A673 (cell line): ENCODE measurements around the gene FETUB. TPM values are rescaled to one million over a fixed set of nuclear protein-coding genes. Genes with fewer than 3 reads are reported as not detected.

ENCODE experiments used
- BruUV-seq: library from RNA; stranded (reverse); fragments of 400-500 nt; replicated peaks from 2 replicates; lab custom pipeline; 2021; lab: Mats Ljungman, UMichigan
- CTCF ChIA-PET: fragments of 300-600 bp; sonication (Branson Sonifier 250); formaldehyde crosslinking; loops from one replicate; lab custom pipeline; 2022; ENCODE audit warnings: antibody characterized with exemption; lab: Charles Lee
- POLR2A ChIA-PET: fragments of 300-600 bp; sonication (Branson Sonifier 250); formaldehyde crosslinking; loops from one replicate; lab custom pipeline; 2022; ENCODE audit warnings: antibody characterized with exemption; ENCODE audit not compliant: low non-redundant PET; lab: Charles Lee
- DNase-seq: peaks from one replicate; pipeline ENCODE4 v3.0.0-alpha.2; 2015; ENCODE audit warnings: low spot score
- H3K27ac ChIP-seq: fragments of 200-600 bp; sonication (generic); 2 replicates; pipeline ENCODE4 v1.5.1; 2016; ENCODE audit warnings: mixed run types, low read depth, mild to moderate bottlenecking, mixed read lengths, antibody characterized with exemption, low read length; ENCODE audit not compliant: poor library complexity, severe bottlenecking
- H3K27me3 ChIP-seq: fragments of 200-600 bp; sonication (generic); replicated peaks from 2 replicates; pipeline ENCODE4 v1.6.1; 2017; ENCODE audit warnings: mixed run types, low read depth, mild to moderate bottlenecking, mixed read lengths, antibody characterized with exemption, low read length; ENCODE audit not compliant: insufficient read depth, poor library complexity
- H3K36me3 ChIP-seq: fragments of 200-600 bp; sonication (generic); 2 replicates; pipeline ENCODE4 v1.6.1; 2016; ENCODE audit warnings: mixed run types, mild to moderate bottlenecking, mixed read lengths, antibody characterized with exemption, low read length; ENCODE audit not compliant: insufficient read depth, poor library complexity, severe bottlenecking
- H3K4me1 ChIP-seq: fragments of 200-600 bp; sonication (generic); 2 replicates; pipeline ENCODE4 v1.6.1; 2017; ENCODE audit warnings: mixed run types, mild to moderate bottlenecking, mixed read lengths, antibody characterized with exemption, low read length; ENCODE audit not compliant: insufficient read depth, poor library complexity, severe bottlenecking
- H3K4me3 ChIP-seq: fragments of 200-600 bp; sonication (generic); 2 replicates; pipeline ENCODE4 v1.5.1; 2016; ENCODE audit warnings: low read depth, mixed run types, mild to moderate bottlenecking, mixed read lengths, low read length; ENCODE audit not compliant: poor library complexity, severe bottlenecking
- H3K9me3 ChIP-seq: fragments of 200-600 bp; sonication (generic); 2 replicates; pipeline ENCODE4 v1.6.1; 2016; ENCODE audit warnings: mixed run types, low read depth, mild to moderate bottlenecking, mixed read lengths, antibody characterized with exemption, low read length; ENCODE audit not compliant: poor library complexity, severe bottlenecking
- EZH2 ChIP-seq: fragments of 200-600 bp; sonication (generic); IDR thresholded peaks from 2 replicates; pipeline ENCODE4 v1.6.1; 2017; ENCODE audit warnings: borderline replicate concordance, low read depth, mild to moderate bottlenecking, mixed read lengths, antibody characterized with exemption, low read length; ENCODE audit not compliant: poor library complexity, severe bottlenecking
- intact Hi-C: fragments of 100-400 bp; cut with micrococcal nuclease; formaldehyde crosslinking; loops from one replicate; pipeline ENCODE4 v1.10.0; 2022; ENCODE audit not compliant: unreplicated experiment
- total RNA-seq: library from RNA; stranded (reverse); gene quantifications from 2 replicates; pipeline ENCODE4 v1.2.3, GENCODE V29; 2021
- TF ChIP-seq, protein P1 (sequence below): fragments of 300-800, 200-600 bp; sonication (generic); conservative IDR thresholded peaks from 2 replicates; pipeline ENCODE4 v1.5.1; 2017; ENCODE audit warnings: low read depth, mild to moderate bottlenecking, antibody characterized with exemption, low read length, moderate library complexity, mixed read lengths

Gene FETUB
- total RNA-seq, 1 experiment from 2014 or later, result not detected

DNA sequence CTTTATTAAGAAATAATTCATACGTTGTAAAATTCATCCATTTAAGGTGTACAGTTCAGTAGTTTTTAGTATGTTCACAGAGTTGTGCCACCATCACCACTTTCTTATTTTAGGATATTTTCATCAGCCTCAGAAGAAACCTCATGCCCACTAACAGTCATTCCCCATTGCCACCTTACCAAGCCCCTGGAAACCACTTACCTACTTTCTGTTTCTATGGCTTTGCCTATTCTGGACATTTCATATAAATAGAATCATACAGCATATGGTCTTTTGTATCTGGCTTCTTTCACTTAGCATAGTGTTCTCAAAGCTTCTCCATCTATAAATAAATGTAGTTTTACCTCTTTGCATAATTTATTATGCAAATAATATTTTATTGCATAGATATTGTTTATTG is 6.6 kb downstream of the FETUB start:
- Histone ChIP-seq H3K4me3 (no peak overlapping the region), H3K27ac (no peak overlapping the region), H3K27me3 (no peaks in the 10 kb centered on the region), H3K9me3 (no peaks in the 10 kb centered on the region), H3K36me3 (no peaks in the 10 kb centered on the region), H3K4me1 (no peaks in the 10 kb centered on the region)
- CTCF ChIA-PET, result no interaction called here
- POLR2A ChIA-PET, result no interaction called here
- no peak for DNase-seq
- BruUV-seq, result no TSS peak
- intact Hi-C loops, result no loop called here
- TF ChIP-seq, protein P1, sequence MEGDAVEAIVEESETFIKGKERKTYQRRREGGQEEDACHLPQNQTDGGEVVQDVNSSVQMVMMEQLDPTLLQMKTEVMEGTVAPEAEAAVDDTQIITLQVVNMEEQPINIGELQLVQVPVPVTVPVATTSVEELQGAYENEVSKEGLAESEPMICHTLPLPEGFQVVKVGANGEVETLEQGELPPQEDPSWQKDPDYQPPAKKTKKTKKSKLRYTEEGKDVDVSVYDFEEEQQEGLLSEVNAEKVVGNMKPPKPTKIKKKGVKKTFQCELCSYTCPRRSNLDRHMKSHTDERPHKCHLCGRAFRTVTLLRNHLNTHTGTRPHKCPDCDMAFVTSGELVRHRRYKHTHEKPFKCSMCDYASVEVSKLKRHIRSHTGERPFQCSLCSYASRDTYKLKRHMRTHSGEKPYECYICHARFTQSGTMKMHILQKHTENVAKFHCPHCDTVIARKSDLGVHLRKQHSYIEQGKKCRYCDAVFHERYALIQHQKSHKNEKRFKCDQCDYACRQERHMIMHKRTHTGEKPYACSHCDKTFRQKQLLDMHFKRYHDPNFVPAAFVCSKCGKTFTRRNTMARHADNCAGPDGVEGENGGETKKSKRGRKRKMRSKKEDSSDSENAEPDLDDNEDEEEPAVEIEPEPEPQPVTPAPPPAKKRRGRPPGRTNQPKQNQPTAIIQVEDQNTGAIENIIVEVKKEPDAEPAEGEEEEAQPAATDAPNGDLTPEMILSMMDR, result no peak
- no peak for TF ChIP-seq EZH2

DNA sequence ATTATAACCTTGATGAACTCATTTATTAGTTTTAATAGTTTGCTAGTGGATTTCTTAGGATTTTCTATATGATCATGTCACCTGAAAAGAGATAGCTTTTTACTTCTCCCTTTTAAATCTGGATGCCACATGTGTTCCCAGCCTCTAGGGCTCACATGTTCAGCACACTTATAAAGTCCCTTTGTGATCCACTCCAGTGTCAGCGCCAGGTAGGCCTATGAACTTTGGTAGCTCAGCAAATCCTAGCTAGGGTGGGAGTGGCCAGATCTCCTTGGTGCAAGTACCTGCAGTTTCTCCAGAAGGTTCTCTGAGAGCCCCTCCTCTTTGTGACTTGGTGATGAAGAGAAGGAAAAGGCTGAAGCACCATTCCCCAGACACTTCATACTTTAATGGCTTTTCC is 8.7 kb downstream of the FETUB start:
- Histone ChIP-seq H3K36me3 (no peaks in the 10 kb centered on the region), H3K9me3 (no peaks in the 10 kb centered on the region), H3K4me3 (no peak overlapping the region), H3K4me1 (no peaks in the 10 kb centered on the region), H3K27ac (no peak overlapping the region), H3K27me3 (no peaks in the 10 kb centered on the region)
- DNase-seq, result no peak
- TF ChIP-seq EZH2, result no peak
- TF ChIP-seq, protein P1, result no peak
- intact Hi-C loops, result no loop called here
- no TSS peak for BruUV-seq
- ChIA-PET CTCF (no interaction called here), POLR2A (no interaction called here)

DNA sequence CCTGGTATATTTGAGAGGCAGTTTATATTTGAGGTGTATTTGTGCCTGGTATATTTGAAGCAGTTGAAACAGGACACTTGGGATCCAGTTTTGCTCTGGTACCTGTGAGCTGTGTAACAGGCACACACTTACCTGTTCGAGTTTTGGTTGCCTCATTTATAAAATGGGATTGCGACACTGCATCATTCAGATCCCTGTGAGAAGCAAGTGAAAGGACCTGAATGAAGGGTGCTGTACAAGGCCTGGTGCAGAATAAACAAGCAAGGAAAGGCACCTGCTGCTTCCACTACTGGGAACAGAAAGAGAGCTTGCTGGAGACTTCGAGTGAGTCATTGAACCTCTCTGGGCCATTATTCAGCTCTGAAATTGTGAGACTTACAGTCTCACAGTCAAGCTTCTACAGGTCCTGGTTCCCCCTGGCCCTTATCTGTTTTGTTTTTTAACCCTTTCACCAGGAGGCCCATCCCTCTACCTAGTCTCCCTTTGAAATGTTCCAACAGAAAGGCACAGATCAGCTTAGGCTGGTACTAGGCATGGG is 11.5 kb downstream of the FETUB start:
- H3K4me3 ChIP-seq, result no peak overlapping the region
- intact Hi-C loops, result no loop called here
- POLR2A ChIA-PET, result no interaction called here
- CTCF ChIA-PET, result no interaction called here
- no peak for DNase-seq
- H3K9me3 ChIP-seq, result no peaks in the 10 kb centered on the region
- BruUV-seq, result no TSS peak
- H3K27ac ChIP-seq, result no peak overlapping the region
- H3K4me1 ChIP-seq, result no peaks in the 10 kb centered on the region
- no peaks in the 10 kb centered on the region for H3K36me3 ChIP-seq
- TF ChIP-seq, protein P1, result no peak
- no peak for TF ChIP-seq EZH2
- H3K27me3 ChIP-seq, result no peaks in the 10 kb centered on the region
